Peyer's patch (tissue), 4 donors: ENCODE data around the gene CCDC3.

Experiments used
- POLR2A ChIP-seq, 2 donors: fragments of 450-650 bp; IDR thresholded peaks; one replicate each; pipeline ENCODE4 v1.5.1; 2017; ENCODE audit warnings: antibody characterized with exemption in 2 of 2, mild to moderate bottlenecking in 2 of 2, moderate library complexity in 2 of 2
- TF ChIP-seq, protein P1 (sequence below), 6 experiments: fragments of 450-650 bp in 4 of 6; fragments of 200-600 bp in 2 of 6; sonication (generic) in 1 of 6; IDR thresholded peaks; one replicate each; pipeline ENCODE4 v1.5.1; 2017 to 2019; ENCODE audit warnings: antibody characterized with exemption in 6 of 6, mild to moderate bottlenecking in 3 of 6, moderate library complexity in 1 of 6

DNA sequence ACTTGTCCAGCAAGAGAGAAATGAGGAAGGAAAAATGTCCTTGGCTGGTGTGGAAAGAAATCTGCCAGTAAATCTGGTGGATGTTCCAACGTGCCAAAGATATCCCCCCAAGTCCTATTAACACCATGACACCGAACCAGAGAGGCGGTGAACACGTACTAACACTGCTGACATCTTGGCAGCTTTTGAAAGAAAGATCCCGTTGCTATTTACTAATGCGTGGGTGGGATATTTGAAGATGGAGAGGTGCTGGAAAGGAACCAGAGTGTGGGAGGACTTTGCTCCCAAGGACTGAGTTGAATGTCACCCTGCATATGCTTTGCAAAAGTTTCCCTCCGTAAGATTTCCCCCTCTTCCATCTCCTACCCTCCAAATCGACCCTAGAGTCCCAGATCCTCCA lies 7.9 kb downstream of the CCDC3 start:
- TF ChIP-seq, protein P1, sequence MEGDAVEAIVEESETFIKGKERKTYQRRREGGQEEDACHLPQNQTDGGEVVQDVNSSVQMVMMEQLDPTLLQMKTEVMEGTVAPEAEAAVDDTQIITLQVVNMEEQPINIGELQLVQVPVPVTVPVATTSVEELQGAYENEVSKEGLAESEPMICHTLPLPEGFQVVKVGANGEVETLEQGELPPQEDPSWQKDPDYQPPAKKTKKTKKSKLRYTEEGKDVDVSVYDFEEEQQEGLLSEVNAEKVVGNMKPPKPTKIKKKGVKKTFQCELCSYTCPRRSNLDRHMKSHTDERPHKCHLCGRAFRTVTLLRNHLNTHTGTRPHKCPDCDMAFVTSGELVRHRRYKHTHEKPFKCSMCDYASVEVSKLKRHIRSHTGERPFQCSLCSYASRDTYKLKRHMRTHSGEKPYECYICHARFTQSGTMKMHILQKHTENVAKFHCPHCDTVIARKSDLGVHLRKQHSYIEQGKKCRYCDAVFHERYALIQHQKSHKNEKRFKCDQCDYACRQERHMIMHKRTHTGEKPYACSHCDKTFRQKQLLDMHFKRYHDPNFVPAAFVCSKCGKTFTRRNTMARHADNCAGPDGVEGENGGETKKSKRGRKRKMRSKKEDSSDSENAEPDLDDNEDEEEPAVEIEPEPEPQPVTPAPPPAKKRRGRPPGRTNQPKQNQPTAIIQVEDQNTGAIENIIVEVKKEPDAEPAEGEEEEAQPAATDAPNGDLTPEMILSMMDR (IDR thresholded peaks at IDR 0.05), result no peak
- no peak for TF ChIP-seq POLR2A (IDR thresholded peaks at IDR 0.05)
